Vagina (tissue), 2 donors: Measurements from ENCODE around the gene GPX8. TPM values are rescaled to one million over a fixed set of nuclear protein-coding genes. Genes with fewer than 3 reads are reported as not detected.

Experiments
- DNase-seq, 2 donors: peaks; one replicate each; pipeline ENCODE4 v3.0.0-alpha.2; 2017; ENCODE audit errors: extremely low spot score in 2 of 2
- H3K27ac ChIP-seq: fragments of 200-600 bp; sonication (generic); one replicate; pipeline ENCODE4 v1.5.1; 2019
- H3K27me3 ChIP-seq: fragments of 200-600 bp; sonication (generic); one replicate; pipeline ENCODE4 v1.5.1; 2019
- H3K36me3 ChIP-seq, 2 donors: fragments of 200-600 bp; sonication (generic); one replicate each; pipeline ENCODE4 v1.5.1; 2017 to 2019
- H3K4me1 ChIP-seq: fragments of 200-600 bp; sonication (generic); one replicate; pipeline ENCODE4 v1.5.1; 2019
- H3K4me3 ChIP-seq, 2 donors: fragments of 200-600 bp; sonication (generic); 1 replicate in 1 of 2; 2 replicates in 1 of 2; pipeline ENCODE4 v1.5.1; 2016 to 2019
- H3K9me3 ChIP-seq: fragments of 200-600 bp; sonication (generic); one replicate; pipeline ENCODE4 v1.5.1; 2019
- CTCF ChIP-seq, 3 experiments: fragments of 450-650 bp in 2 of 3; fragments of 200-600 bp in 1 of 3; sonication (generic) in 1 of 3; IDR thresholded peaks; one replicate each; pipeline ENCODE4 v1.5.1; 2017 to 2019; ENCODE audit warnings: antibody characterized with exemption in 3 of 3, mild to moderate bottlenecking in 2 of 3, moderate library complexity in 2 of 3
- POLR2A ChIP-seq, 2 donors: fragments of 450-650 bp; IDR thresholded peaks; one replicate each; pipeline ENCODE4 v1.6.1; 2017; ENCODE audit warnings: antibody characterized with exemption in 2 of 2, mild to moderate bottlenecking in 2 of 2, moderate library complexity in 2 of 2
- POLR2AphosphoS5 ChIP-seq, 2 donors: sonication (generic); formaldehyde crosslinking; IDR thresholded peaks; one replicate each; pipeline ENCODE4 v1.9.0; 2017; ENCODE audit warnings: antibody characterized with exemption in 2 of 2, mild to moderate bottlenecking in 2 of 2, low read depth in 1 of 2; ENCODE audit not compliant: insufficient read depth in 1 of 2
- intact Hi-C: fragments of 100-400 bp; cut with DNase I; formaldehyde crosslinking; loops from one replicate; pipeline ENCODE4 v1.15.1; 2023
- total RNA-seq: library from RNA; depleted of rRNA; stranded (reverse); fragments of >200 nt; gene quantifications from one replicate; pipeline ENCODE4 v1.2.3, GENCODE V29; 2016

GPX8 gene
- 22.1 TPM for total RNA-seq

GRCh38 chr5:55159763-55160492 is at the start of gene GPX8:
Gene GPX8, plus strand, starts transcription at chr5:55160171. Its CDS starts 22 bp downstream, at chr5:55160193.
- intact Hi-C loops = loop anchor here (10.0 kb wide), 1 partner anchor 215 kb away; no protein-coding TSS in a partner anchor
- H3K4me1 ChIP-seq = peaks cover 7% of the 10 kb centered on the region
- no peaks in the 10 kb centered on the region for H3K9me3 ChIP-seq
- peaks cover 0 to 12% of the 10 kb centered on the region in 2 donors for H3K36me3 ChIP-seq
- peak within 1 kb of the TSS; percentile 43 to 45 for H3K4me3 ChIP-seq
- H3K27me3 ChIP-seq = no peaks in the 10 kb centered on the region
- no peak for DNase-seq
- peak within 1 kb of the TSS; percentile 76 for H3K27ac ChIP-seq
- TF ChIP-seq POLR2A (IDR thresholded peaks at IDR 0.05) (no peak), CTCF (IDR thresholded peaks at IDR 0.05) (peak in 2 of 3 experiments; percentile 41 to 80), POLR2AphosphoS5 (IDR thresholded peaks at IDR 0.05; ENCODE audit: insufficient read depth in 1 of 2, low read depth in 1 of 2) (peak in 1 of 2 donors; percentile 64)

GRCh38 chr5:55110217-55110616 is 49.8 kb upstream of the GPX8 start:
- H3K27me3 ChIP-seq = no peaks in the 10 kb centered on the region
- DNase-seq = no peak
- H3K4me3 ChIP-seq = no peak overlapping the region
- H3K36me3 ChIP-seq = no peaks in the 10 kb centered on the region
- intact Hi-C loops = no loop called here
- TF ChIP-seq POLR2AphosphoS5 (IDR thresholded peaks at IDR 0.05; ENCODE audit: insufficient read depth in 1 of 2, low read depth in 1 of 2) (no peak), CTCF (IDR thresholded peaks at IDR 0.05) (no peak), POLR2A (IDR thresholded peaks at IDR 0.05) (no peak)
- H3K9me3 ChIP-seq = no peaks in the 10 kb centered on the region
- no peak overlapping the region for H3K27ac ChIP-seq
- H3K4me1 ChIP-seq = no peaks in the 10 kb centered on the region

DNA sequence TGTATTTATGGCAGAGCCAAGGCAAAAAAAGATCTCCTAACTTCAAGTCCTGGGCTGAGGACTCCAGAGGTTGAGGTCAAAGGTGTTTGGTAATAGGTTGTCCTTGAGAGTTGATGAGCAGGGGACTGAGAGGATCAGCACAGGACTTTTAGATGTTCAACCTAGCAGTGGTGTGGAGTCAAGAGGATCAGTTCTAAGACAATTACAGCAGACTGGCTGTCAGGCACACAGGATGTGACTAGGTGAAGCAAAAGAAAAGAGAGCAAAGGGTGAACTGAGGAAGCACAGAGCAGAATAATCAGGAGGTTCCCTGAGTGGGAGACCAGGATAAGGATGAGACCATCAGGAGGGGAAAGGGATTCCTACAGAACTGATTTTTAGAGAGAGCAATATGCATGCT is 46.6 kb upstream of the GPX8 start:
- intact Hi-C loops = no loop called here
- no peak overlapping the region for H3K4me3 ChIP-seq
- H3K36me3 ChIP-seq = no peaks in the 10 kb centered on the region
- H3K4me1 ChIP-seq = no peaks in the 10 kb centered on the region
- H3K27ac ChIP-seq = no peak overlapping the region
- no peaks in the 10 kb centered on the region for H3K27me3 ChIP-seq
- no peaks in the 10 kb centered on the region for H3K9me3 ChIP-seq
- TF ChIP-seq POLR2A (IDR thresholded peaks at IDR 0.05) = no peak
- no peak for TF ChIP-seq POLR2AphosphoS5 (IDR thresholded peaks at IDR 0.05; ENCODE audit: insufficient read depth in 1 of 2, low read depth in 1 of 2)
- no peak for TF ChIP-seq CTCF (IDR thresholded peaks at IDR 0.05)
- no peak for DNase-seq

GRCh38 chr5:55114061-55114460 is 45.9 kb upstream of the GPX8 start:
- H3K4me1 ChIP-seq = no peaks in the 10 kb centered on the region
- no peak for DNase-seq
- TF ChIP-seq POLR2A (IDR thresholded peaks at IDR 0.05) (no peak), CTCF (IDR thresholded peaks at IDR 0.05) (no peak), POLR2AphosphoS5 (IDR thresholded peaks at IDR 0.05; ENCODE audit: insufficient read depth in 1 of 2, low read depth in 1 of 2) (no peak)
- no peak overlapping the region for H3K27ac ChIP-seq
- no peak overlapping the region for H3K4me3 ChIP-seq
- intact Hi-C loops = no loop called here
- H3K36me3 ChIP-seq = no peaks in the 10 kb centered on the region
- H3K9me3 ChIP-seq = no peaks in the 10 kb centered on the region
- no peaks in the 10 kb centered on the region for H3K27me3 ChIP-seq

DNA sequence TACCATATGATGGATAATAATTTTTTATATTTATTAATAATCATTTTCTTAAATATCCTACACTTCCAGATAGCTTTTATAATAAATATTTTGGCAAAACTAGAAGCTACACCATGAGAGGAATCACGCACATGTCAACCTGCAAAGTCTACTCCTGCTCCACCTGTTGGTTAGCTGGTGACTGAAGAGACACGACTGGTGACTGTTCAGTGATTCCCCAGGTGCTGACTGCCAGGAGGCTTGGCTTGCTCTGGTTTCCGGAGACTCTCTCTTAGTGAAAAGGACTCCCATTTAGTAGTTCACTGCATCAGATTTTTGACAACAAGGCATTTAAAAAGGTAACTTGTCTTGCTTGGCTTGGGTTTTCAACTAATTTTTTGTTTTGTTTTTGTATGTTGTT is 36.6 kb upstream of the GPX8 start:
- intact Hi-C loops = no loop called here
- Histone ChIP-seq H3K4me1 (no peaks in the 10 kb centered on the region), H3K27me3 (no peaks in the 10 kb centered on the region), H3K4me3 (no peak overlapping the region), H3K36me3 (no peaks in the 10 kb centered on the region), H3K9me3 (no peaks in the 10 kb centered on the region), H3K27ac (no peak overlapping the region)
- DNase-seq = no peak
- TF ChIP-seq CTCF (IDR thresholded peaks at IDR 0.05) (no peak), POLR2AphosphoS5 (IDR thresholded peaks at IDR 0.05; ENCODE audit: insufficient read depth in 1 of 2, low read depth in 1 of 2) (no peak), POLR2A (IDR thresholded peaks at IDR 0.05) (no peak)
